Ishikawa (cell line): ENCODE measurements around the gene MINPP1.

Source experiments
- CEBPB ChIP-seq: IDR thresholded peaks from 2 replicates; pipeline ENCODE4 v1.6.1; 2012
- CREB1 ChIP-seq: IDR thresholded peaks from 2 replicates; pipeline ENCODE4 v1.6.1; 2012; ENCODE audit warnings: low read depth
- EGR1 ChIP-seq: IDR thresholded peaks from 2 replicates; pipeline ENCODE4 v1.6.1; 2012
- EP300 ChIP-seq: IDR thresholded peaks from 2 replicates; pipeline ENCODE4 v1.6.1; 2012; ENCODE audit warnings: borderline replicate concordance
- FOXM1 ChIP-seq: IDR thresholded peaks from 2 replicates; pipeline ENCODE4 v1.6.1; 2012; ENCODE audit warnings: low read depth, borderline replicate concordance
- NFIC ChIP-seq: IDR thresholded peaks from 2 replicates; pipeline ENCODE4 v1.6.1; 2012
- RAD21 ChIP-seq: IDR thresholded peaks from 2 replicates; pipeline ENCODE4 v1.6.1; 2012; ENCODE audit warnings: low read depth
- TAF1 ChIP-seq: IDR thresholded peaks from 2 replicates; pipeline ENCODE4 v1.6.1; 2012; ENCODE audit warnings: low read depth, mild to moderate bottlenecking
- TCF12 ChIP-seq: IDR thresholded peaks from 2 replicates; pipeline ENCODE4 v1.6.1; 2012; ENCODE audit warnings: low read depth
- TEAD4 ChIP-seq: IDR thresholded peaks from 2 replicates; pipeline ENCODE4 v1.6.1; 2012
- YY1 ChIP-seq: IDR thresholded peaks from 2 replicates; pipeline ENCODE4 v1.6.1; 2012; ENCODE audit warnings: low read depth
- ZBTB7A ChIP-seq: IDR thresholded peaks from 2 replicates; pipeline ENCODE4 v1.6.1; 2012; ENCODE audit warnings: low read depth
- TF ChIP-seq, protein P1 (sequence below): IDR thresholded peaks from 2 replicates; pipeline ENCODE4 v1.6.1; 2012; ENCODE audit warnings: low read depth, mild to moderate bottlenecking
- TF ChIP-seq, protein P2 (sequence below): IDR thresholded peaks from 2 replicates; pipeline ENCODE4 v1.6.1; 2012
- TF ChIP-seq, protein P3 (sequence below): IDR thresholded peaks from 2 replicates; pipeline ENCODE4 v1.6.1; 2012

MINPP1 gene

DNA sequence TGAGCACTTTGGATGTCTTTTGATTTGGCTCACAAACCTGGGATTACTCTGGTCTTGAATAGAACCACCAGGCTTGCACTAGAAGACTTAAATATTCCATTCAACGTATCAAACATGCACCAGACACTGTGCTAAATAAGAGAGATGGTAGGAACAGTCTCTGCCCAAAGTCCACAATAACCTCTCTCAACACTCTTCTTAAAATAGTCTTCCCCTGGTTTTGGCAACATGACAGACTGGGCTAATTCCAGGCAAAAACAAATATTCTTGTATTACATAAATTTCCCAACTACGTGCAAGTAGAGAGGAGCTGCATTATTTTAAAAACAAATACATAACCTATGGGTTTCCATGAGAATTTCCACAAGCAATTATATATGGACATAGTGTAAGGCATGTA, 90.2 kb downstream of the MINPP1 start:
- TF ChIP-seq YY1 (no peak), CEBPB (no peak), TEAD4 (no peak)
- TF ChIP-seq, protein P1, sequence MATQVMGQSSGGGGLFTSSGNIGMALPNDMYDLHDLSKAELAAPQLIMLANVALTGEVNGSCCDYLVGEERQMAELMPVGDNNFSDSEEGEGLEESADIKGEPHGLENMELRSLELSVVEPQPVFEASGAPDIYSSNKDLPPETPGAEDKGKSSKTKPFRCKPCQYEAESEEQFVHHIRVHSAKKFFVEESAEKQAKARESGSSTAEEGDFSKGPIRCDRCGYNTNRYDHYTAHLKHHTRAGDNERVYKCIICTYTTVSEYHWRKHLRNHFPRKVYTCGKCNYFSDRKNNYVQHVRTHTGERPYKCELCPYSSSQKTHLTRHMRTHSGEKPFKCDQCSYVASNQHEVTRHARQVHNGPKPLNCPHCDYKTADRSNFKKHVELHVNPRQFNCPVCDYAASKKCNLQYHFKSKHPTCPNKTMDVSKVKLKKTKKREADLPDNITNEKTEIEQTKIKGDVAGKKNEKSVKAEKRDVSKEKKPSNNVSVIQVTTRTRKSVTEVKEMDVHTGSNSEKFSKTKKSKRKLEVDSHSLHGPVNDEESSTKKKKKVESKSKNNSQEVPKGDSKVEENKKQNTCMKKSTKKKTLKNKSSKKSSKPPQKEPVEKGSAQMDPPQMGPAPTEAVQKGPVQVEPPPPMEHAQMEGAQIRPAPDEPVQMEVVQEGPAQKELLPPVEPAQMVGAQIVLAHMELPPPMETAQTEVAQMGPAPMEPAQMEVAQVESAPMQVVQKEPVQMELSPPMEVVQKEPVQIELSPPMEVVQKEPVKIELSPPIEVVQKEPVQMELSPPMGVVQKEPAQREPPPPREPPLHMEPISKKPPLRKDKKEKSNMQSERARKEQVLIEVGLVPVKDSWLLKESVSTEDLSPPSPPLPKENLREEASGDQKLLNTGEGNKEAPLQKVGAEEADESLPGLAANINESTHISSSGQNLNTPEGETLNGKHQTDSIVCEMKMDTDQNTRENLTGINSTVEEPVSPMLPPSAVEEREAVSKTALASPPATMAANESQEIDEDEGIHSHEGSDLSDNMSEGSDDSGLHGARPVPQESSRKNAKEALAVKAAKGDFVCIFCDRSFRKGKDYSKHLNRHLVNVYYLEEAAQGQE: no peak

DNA sequence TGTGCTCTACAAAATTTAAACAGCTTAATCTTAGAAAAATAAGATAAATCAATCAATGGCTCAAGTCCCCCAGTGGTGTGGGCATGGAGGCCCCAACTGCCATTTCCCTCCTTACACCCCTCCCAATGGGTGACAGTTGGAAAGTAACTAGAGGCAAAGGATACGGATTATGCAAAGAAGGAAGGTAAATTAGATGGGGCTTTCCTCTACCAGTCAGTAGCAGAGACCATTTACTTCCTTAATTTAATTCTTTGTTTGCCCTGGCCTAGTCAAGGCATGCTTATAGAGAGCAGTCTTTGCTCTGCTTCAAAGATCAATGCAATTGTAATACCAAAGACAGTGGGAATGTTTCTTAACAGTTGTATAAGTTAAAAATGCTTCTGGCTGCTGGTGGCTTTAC, 91.7 kb downstream of the MINPP1 start:
- no peak for TF ChIP-seq EP300
- TF ChIP-seq TCF12: no peak
- TF ChIP-seq, protein P2, sequence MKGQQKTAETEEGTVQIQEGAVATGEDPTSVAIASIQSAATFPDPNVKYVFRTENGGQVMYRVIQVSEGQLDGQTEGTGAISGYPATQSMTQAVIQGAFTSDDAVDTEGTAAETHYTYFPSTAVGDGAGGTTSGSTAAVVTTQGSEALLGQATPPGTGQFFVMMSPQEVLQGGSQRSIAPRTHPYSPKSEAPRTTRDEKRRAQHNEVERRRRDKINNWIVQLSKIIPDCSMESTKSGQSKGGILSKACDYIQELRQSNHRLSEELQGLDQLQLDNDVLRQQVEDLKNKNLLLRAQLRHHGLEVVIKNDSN: no peak
- TF ChIP-seq, protein P3, sequence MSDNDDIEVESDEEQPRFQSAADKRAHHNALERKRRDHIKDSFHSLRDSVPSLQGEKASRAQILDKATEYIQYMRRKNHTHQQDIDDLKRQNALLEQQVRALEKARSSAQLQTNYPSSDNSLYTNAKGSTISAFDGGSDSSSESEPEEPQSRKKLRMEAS: no peak
- TF ChIP-seq TEAD4: no peak
- TF ChIP-seq ZBTB7A: no peak
- TF ChIP-seq, protein P1: no peak
- no peak for TF ChIP-seq RAD21
- TF ChIP-seq FOXM1: no peak
- no peak for TF ChIP-seq NFIC
- no peak for TF ChIP-seq CEBPB
- TF ChIP-seq YY1: no peak
- TF ChIP-seq CREB1: no peak
- TF ChIP-seq TAF1: no peak

DNA sequence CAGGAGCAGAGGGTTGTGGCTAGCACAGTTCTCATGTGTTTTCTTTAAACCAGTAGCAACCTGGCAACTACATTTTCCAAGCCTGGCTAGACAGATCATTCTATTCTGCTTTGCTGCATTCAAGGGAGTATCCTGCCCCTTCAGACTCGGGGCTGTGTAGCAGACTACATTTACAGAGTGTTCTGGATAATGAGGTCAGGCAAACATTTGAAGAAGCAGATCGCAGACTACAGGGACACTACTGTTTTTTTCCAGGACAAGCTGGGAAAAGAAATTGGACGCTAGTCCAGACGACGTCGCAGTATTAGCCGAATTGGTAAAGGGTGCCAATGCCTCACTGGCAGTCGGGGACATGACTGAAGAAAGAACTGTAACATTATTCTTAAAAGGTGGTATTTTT, 94.0 kb downstream of the MINPP1 start:
- no peak for TF ChIP-seq FOXM1
- no peak for TF ChIP-seq RAD21
- TF ChIP-seq CREB1: no peak
- TF ChIP-seq NFIC: no peak
- TF ChIP-seq CEBPB: no peak
- TF ChIP-seq TAF1: no peak
- TF ChIP-seq, protein P3: no peak
- no peak for TF ChIP-seq ZBTB7A
- no peak for TF ChIP-seq EP300
- TF ChIP-seq, protein P2: no peak
- TF ChIP-seq EGR1: no peak
- TF ChIP-seq, protein P1: no peak

DNA sequence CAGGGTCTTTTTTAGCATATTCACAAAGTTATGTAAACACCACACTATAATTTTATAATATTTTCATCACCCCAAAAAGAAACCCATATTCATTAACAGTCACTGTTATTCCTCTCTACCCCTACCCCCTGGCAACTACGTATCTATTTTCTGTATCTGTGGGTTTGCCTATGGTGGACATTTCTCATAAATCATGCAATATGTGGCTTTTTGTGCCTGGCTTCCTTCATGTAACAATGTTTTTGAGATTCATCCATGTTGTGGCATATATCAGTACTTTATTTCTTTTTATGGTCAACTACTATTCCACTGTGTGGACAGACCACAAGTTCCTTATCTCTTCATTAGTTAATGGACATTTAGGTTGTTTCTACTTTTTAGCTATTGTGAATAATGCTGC, 95.9 kb downstream of the MINPP1 start:
- TF ChIP-seq TAF1: no peak
- TF ChIP-seq TEAD4: no peak
- no peak for TF ChIP-seq YY1
- TF ChIP-seq NFIC: no peak
- no peak for TF ChIP-seq FOXM1
- TF ChIP-seq CREB1: no peak
- TF ChIP-seq, protein P2: no peak
- no peak for TF ChIP-seq EGR1
- no peak for TF ChIP-seq EP300
- TF ChIP-seq, protein P3: no peak
